ENCODE results near the gene KRT33B.

KRT33B gene

DNA sequence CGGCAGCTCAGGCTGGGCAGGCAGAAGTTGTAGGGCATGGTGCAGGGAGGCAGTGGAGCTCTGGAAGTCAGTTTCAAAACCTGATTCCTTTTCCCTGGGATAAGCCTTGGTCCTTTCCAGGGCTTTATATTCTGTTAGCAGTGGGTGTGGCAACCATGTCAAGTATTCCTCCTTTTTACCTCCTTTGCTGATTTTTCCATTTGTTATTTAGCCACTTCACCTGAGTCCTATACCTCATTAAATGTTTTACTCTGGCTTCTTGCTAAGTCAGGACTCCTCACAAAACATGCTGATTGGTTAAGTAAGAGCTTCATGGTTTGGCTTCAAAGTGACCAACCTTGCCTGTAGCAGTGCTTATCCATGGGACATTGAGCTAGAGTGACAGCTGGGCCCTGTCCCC is at the start of gene KRT33B:
Gene KRT33B, minus strand, starts transcription at position 101 of the 400 bp plus-strand sequence. Its CDS starts 63 bp downstream, at position 38.
- TF ChIP-seq, protein P1, sequence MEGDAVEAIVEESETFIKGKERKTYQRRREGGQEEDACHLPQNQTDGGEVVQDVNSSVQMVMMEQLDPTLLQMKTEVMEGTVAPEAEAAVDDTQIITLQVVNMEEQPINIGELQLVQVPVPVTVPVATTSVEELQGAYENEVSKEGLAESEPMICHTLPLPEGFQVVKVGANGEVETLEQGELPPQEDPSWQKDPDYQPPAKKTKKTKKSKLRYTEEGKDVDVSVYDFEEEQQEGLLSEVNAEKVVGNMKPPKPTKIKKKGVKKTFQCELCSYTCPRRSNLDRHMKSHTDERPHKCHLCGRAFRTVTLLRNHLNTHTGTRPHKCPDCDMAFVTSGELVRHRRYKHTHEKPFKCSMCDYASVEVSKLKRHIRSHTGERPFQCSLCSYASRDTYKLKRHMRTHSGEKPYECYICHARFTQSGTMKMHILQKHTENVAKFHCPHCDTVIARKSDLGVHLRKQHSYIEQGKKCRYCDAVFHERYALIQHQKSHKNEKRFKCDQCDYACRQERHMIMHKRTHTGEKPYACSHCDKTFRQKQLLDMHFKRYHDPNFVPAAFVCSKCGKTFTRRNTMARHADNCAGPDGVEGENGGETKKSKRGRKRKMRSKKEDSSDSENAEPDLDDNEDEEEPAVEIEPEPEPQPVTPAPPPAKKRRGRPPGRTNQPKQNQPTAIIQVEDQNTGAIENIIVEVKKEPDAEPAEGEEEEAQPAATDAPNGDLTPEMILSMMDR (conservative IDR thresholded peaks at IDR 0.05; ENCODE audit: low read depth, low read length) = no peak
- DNase-seq (ENCODE audit: low read depth) = no peak
- no peak within 1 kb of the TSS for H3K4me3 ChIP-seq (ENCODE audit: low read depth, low read length)

DNA sequence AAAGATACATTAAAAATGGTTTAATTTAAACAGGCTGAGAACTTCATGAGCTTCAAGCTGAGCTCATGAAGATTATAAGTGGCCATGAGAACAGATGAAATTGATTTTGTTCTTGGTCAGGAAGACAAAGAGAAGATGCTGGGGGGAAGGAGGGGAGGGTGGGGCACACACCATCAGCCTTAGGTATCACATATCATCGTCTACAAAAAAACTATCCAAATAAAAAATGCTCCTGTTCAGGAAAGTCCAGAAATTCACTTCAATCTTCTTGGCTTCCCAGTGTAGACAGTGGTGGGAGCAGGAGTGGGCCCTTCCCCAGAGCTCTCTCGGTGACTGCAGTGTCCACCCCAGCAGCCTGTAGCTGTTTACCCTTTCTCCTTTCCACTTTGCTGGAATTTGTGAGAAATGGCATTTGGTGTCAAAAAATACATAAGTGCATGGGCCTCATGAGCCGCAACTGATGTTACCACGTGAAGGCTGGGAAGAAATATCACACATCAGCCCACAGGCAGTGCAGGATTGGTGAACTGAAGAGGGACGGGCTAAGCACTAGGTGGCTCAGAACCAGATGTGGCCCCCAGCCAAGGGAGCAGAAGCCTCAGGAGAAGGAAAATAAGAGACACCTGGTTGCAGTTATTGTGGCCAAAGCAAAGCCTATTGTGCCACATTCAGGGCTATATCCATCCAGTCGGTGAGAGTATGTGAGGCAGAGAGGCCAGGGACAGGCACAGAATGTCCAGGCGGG is 48.7 kb upstream of the KRT33B start:
- H3K4me3 ChIP-seq (ENCODE audit: low read depth, low read length) = no peak overlapping the region
- no peak for DNase-seq (ENCODE audit: low read depth)
- TF ChIP-seq, protein P1 (conservative IDR thresholded peaks at IDR 0.05; ENCODE audit: low read depth, low read length) = no peak

DNA sequence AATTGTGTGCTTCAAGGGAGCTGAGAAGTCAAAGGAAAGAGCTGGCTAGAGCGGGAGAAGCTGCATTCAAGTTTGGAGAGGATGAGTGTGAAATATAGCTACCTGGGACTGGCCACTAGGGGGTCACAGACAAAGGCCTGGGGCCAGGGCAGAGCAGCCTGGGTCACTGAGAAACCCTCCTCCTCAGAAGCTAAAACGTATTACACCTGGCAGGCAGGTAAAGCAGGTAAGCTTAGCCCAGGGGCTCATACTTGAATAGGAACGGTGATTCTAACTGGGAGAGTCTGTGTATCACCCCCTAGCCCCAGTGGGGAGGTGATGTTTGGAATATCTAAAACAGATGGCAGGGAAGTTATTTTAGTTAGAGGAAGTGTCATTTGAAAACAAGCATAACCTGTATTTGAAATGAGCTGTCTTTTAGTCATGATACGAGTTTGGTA is 48.0 kb upstream of the KRT33B start:
- TF ChIP-seq, protein P1 (conservative IDR thresholded peaks at IDR 0.05; ENCODE audit: low read depth, low read length) = peak; percentile 17
- DNase-seq (ENCODE audit: low read depth) = no peak

DNA sequence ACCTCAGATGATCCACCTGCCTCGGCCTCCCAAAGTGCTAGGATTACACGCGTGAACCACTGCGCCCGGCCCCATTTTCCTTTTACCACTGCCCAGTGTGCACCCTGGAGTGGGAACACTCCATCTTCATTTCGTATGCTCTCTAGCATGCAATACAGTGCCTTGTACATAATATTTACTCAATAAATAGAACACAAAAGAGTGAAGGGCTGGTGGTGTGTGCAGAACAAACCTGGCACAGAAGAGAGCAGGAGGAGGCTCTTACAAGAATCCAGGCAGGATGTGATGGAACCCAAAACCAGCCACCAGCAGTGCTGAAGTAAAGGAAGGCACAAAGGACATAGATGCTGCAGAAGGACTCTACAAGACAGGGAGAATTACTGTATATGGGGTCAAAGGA is 47.5 kb upstream of the KRT33B start:
- no peak overlapping the region for H3K4me3 ChIP-seq (ENCODE audit: low read depth, low read length)
- TF ChIP-seq, protein P1 (conservative IDR thresholded peaks at IDR 0.05; ENCODE audit: low read depth, low read length) = no peak
- DNase-seq (ENCODE audit: low read depth) = no peak

More for the DNA sequence above, 48.0 kb upstream of the KRT33B start:
- H3K4me3 ChIP-seq (ENCODE audit: low read depth, low read length) = no peak overlapping the region

DNA sequence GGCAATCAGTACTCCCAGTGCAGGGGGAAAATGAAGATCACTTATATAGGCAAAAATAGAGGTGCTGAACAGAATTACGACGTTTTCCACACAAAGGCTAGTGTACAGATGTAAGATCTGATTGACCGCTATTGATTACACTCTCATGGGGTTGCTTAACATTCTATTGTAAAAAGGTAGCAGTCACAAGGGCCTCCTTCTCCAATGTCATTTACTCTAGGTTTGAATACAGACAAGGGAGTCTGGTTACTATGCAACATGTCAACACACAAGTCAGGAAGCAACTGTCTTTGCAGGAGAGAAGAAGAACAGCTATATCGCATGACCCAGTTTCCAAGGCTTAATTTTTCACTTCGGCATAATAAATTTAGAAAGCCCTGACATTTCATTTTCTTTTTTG is 46.9 kb upstream of the KRT33B start:
- DNase-seq (ENCODE audit: low read depth) = peak; percentile 35
- TF ChIP-seq, protein P1 (conservative IDR thresholded peaks at IDR 0.05; ENCODE audit: low read depth, low read length) = no peak
- no peak overlapping the region for H3K4me3 ChIP-seq (ENCODE audit: low read depth, low read length)

DNA sequence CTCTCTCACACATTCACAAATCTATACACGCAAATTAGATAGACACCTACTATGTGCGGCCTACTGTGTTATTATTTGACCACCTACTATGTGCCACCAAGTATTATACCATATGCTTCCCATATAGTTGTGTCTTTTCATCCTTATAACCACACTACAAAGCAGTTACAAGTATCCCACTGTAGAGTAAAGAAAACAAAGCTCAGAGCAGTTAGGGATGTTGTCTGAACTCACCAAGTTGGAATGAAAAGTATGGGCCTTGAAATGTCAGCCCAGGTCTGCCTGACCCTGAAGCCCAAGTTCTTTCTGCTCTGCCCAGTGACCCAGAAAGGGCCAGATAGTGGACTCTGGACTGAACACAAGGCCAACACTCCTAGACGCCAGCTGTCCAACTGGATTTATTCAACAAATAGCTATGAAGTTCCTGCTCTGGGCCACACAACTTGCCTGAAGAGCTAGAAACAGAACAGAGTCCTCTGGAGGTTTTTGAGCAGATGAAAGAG is 46.3 kb upstream of the KRT33B start:
- DNase-seq (ENCODE audit: low read depth) = peak; percentile 71
- no peak overlapping the region for H3K4me3 ChIP-seq (ENCODE audit: low read depth, low read length)
- TF ChIP-seq, protein P1 (conservative IDR thresholded peaks at IDR 0.05; ENCODE audit: low read depth, low read length) = no peak

DNA sequence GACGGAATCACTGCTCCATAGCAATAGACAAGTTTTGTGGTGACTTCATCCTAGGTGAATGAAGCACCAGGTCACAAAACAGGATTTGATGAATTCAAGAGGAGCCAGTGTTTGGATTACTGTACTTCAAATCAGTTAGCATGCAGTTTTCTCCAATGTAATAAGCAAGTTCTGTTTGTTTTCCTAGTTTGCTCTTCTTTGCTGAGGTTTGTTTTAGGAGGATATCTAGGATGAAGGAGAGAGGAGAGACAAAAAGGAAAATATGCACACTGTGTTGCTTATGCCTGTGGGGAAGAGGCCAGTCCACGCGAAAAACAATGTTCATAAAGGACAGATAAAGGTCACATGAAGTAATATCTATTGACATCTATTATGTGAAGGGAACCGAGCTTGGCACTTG is 45.8 kb upstream of the KRT33B start:
- DNase-seq (ENCODE audit: low read depth) = peak; percentile 9
- no peak overlapping the region for H3K4me3 ChIP-seq (ENCODE audit: low read depth, low read length)
- TF ChIP-seq, protein P1 (conservative IDR thresholded peaks at IDR 0.05; ENCODE audit: low read depth, low read length) = no peak
